ENCODE data around the gene CRY2.
A peak's percentile ranks its signal among the peaks of the same experiment; 100 is the strongest.
"Not testable (repeated sequence)": the region's sequence is repeated elsewhere in the genome, so short reads cannot be mapped to it uniquely, and the experiment has no call there.

CRY2 gene

GRCh38 chr11:45846974-45847910 is at the start of gene CRY2:
CRY2 (plus strand) TSS chr11:45847475; CDS start chr11:45847491, 16 bp downstream.
- DNase-seq = peak; percentile 87 to 100 (median 99)

DNA sequence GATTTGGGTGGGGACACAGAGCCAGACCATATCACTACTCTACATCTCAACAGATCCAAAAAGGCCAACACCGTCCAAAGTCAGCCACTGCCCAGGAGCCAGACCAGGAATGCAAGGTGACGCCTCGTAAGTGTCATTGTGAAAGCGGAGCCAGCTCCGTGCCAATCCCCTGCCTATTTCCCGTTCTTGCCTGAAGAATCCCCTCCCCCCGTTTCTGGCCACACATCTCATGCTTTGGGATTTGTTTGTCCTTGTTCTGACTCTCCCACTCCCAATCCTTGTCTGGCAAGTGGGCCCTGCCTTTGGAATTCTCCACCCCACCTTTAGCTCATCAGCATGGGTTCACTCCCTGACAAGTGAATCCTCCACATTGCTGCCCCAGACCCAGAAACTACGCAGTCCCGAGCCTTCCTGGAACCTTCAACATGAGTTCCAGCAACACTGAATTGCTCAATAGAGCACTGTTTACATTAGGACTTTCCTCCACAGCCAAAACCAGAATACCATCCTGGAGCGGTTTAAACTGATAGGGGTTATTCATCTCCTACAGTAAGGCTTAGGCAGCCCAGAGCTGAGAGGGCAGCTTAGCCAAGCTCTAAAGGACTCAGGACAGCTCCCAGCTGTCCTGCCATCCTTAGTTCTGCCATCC is 48.4 kb upstream of the CRY2 start:
- DNase-seq = no peak

DNA sequence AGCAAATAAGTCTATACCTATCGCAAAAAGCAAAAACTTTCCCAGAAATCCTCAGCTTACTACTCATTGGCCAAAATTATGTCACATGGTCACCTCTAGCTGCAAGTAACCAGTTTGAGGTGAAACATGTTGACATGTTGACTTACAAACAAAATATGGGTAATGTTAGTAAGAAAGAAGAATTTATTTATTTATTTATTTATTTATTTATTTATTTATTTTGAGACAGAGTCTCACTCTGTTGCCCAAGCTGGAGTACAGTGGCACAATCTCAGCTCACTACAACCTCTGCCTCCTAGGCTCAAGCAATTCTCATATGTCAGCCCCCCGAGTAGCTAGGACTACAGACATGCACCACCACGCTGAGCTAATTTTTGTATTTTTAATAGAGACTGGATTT is 47.7 kb upstream of the CRY2 start:
- DNase-seq = no peak

- DNase-seq = no peak
Observed at GRCh38 chr11:45800261-45800660, 47.0 kb upstream of the CRY2 start.

- DNase-seq = no peak
Observed at GRCh38 chr11:45801723-45802315, 45.5 kb upstream of the CRY2 start.

- DNase-seq = no peak
Observed at GRCh38 chr11:45802531-45803317, 44.6 kb upstream of the CRY2 start.

DNA sequence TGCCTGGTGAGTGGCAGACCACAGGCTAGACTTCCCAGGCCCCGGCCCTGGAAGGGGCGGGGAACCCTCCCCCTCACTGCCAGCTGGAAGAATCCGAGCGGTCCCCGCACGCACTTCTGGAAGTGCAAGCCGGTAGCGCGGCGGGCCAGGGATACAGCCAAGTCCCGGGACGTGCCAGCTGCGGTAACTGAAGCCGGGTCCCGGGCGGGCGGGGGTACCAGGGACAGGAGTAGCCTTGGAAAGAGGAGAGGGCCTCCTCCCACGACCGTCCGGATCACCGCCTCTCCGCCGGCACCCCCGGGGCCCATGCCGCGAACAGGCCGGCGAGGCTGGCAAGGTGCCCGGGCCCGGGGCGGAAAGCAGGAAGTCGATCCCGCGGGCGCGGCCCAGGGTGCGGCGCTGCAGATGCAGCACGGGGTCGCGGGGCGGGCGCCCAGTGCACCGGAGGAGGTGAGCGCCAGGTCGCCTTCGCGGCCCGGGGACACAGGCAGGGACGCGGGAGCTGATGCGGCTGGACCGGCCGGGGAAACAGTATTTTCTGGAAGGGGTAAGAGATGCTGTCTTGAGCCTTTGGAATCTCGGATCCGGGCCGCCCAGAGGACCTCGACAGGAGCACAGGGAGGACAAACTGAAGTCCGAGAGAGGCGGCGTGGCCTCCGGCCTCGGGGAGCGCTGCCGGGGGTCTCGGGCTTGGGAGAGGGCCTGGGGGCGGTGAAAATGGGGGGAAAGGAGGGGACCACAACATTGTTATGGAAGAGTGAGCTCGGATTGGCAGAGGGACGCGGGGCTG is 43.1 kb upstream of the CRY2 start:
- DNase-seq = peak in 12 of 14 donors; percentile 19 to 66 (median 50)

DNA sequence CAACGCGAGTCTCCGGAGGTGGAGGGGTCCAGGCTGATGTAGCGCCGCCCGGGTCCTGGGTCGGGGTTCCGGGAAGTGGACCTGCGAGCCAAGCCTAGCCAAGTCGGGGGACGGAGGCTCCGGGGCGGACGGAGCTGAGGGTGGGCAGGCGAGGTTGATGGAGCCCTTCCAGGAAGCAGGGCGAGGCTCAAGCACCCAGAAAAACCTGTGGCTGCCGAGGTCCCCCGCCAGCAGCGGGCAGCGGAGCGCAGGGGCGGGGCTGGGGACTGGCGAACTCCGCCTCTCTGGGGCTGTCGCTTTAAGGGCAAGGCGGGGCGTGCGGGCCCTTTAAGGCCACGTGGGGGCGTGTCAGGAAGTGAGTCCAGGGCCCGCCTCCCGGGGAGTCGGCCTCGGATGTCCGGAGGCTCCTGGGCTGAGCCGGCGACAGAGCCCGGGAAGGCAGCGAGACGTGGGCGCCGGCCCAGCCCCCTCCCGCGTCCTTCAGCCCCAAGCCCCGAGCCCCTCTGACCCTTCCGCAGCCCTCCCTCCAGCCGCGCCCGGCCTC is 42.4 kb upstream of the CRY2 start, which contains the start of gene SLC35C1:
Gene SLC35C1 (plus strand): TSS at position 389 of the 544 bp plus-strand sequence. CDS start 653 bp downstream, outside the sequence.
- DNase-seq = peak; percentile 35 to 94 (median 88)

- peak in 3 of 14 donors; percentile 38 to 60 (median 48) for DNase-seq
Observed at GRCh38 chr11:45805305-45806071, 41.8 kb upstream of the CRY2 start.

DNA sequence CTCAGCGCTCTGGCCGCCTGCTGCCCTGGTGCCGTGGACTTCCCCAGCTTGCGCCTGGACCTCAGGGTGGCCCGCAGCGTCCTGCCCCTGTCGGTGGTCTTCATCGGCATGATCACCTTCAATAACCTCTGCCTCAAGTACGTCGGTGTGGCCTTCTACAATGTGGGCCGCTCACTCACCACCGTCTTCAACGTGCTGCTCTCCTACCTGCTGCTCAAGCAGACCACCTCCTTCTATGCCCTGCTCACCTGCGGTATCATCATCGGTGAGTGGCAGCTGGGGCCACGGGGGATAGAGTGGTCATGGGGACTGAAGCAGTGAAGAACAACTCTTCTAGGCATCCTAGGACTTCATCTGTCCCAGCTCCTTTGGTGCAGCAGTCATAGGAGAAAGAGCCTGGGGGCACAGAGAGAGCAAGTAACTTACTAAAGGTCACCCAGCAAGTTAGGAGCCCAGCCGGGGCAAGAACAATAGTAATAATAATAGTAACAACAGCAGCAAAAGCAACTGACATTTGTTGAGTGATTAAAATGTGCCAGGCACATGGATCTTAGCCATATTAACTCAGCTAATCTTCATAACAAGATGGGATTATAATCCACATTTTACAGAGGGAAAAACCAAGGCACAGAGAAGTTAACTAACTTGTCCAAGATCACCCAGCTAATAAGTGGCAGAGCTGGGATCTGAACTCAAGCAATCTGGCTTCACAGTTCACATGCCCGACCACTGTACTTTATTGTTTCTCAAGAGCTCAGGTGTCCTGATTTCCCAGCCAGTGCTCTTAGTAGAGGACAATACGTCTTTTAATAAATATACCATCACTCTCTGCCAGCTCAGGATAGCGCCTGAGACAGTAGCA is 41.0 kb upstream of the CRY2 start:
- DNase-seq = no peak

- no peak for DNase-seq
Observed at GRCh38 chr11:45806937-45807791, 40.1 kb upstream of the CRY2 start.

GRCh38 chr11:45807792-45808238 is 39.5 kb upstream of the CRY2 start:
- DNase-seq = no peak

DNA sequence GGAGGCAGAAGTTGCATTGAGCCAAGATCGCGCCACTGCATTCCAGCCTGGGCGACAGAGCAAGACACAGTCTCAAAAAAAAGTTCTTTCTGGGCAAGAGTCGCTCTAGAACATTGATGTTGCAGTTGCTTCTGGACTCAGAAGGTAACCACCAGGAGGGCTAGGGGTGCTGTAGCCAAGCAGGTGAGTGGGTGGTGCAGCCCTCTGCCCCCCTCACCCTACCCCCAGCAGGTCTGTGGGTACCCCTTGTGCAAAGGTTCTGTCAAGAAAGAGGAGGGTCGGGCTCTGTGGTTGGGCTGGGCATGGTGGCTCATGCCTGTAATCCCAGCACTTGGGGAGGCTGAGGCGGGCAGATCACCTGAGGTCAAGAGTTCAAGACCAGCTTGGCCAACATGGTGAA is 38.8 kb upstream of the CRY2 start:
- not testable (repeated sequence) for DNase-seq

DNA sequence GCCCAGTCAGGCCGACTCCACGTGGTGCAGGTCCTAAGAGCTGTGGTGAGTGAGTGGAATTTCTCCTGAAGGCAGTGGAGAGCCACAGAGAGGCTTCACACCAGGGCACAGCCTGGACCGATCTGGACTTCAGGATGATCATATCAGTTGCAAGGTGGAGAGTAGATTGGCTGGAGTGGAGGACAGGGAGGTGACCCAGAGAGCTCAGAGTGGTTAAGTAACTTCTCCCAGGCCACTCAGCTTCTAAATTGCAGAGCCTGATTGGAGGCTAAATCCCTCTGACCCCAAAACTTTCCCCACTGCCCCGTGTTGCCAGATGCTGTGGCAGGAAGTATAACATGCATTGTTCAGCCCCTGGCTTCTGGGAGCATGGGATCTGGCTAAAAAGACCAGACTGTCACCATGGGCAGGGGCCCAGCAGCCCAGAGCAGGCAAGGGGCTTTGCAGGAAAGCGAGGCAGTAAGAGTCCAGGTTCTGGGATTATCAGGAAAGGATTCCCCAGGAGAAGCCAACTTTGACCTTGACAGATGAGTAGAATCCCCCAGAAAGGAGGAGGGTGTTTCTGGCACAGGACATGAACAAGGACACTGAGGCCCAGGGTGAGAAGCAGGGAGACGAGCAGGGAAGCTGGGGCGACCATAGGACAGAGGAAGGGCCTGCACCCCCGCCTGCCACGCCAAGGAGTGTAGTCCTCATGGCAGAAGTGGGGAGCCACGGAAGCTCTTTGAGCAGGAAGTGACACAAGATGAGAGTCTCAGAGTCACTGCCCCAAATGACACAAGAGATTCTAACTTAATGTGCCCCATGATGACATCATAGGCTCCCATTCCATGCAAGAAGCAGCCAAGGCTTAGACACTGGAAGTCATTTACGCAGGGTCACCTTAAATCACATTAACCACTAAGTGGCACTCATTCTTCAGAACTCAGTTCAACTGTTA is 37.5 kb upstream of the CRY2 start:
- no peak for DNase-seq

DNA sequence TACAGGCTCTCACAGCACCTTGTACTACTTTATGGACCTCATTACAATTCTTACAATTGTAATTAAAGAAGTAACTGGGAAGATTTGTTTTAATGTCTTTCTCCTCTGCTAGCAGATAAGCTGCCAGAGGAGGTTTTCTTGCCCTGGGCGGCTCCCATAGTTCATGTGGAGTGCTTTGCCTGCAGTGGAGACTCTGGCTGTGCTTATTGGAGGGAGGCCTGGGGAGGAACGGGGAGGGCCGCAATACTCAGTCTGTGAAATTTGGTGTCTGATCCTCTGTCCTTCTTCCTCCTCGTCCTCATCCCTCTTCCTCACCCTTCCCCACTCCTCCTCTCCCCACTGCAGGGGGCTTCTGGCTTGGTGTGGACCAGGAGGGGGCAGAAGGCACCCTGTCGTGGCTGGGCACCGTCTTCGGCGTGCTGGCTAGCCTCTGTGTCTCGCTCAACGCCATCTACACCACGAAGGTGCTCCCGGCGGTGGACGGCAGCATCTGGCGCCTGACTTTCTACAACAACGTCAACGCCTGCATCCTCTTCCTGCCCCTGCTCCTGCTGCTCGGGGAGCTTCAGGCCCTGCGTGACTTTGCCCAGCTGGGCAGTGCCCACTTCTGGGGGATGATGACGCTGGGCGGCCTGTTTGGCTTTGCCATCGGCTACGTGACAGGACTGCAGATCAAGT is 36.7 kb upstream of the CRY2 start:
- DNase-seq = no peak

DNA sequence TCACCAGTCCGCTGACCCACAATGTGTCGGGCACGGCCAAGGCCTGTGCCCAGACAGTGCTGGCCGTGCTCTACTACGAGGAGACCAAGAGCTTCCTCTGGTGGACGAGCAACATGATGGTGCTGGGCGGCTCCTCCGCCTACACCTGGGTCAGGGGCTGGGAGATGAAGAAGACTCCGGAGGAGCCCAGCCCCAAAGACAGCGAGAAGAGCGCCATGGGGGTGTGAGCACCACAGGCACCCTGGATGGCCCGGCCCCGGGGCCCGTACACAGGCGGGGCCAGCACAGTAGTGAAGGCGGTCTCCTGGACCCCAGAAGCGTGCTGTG is 36.2 kb upstream of the CRY2 start:
- DNase-seq = no peak

Measured in C1 segment of cervical spinal cord (tissue), 14 donors.